Stimulated activated CD4-positive, alpha-beta T cell treated with anti-CD3 and anti-CD28 coated beads, Interleukin-15, amount 100 ng/mL, for 48 hours (primary cell): Measurements from ENCODE around the gene DNAH12.
"Not testable (repeated sequence)": the region's sequence is repeated elsewhere in the genome, so short reads cannot be mapped to it uniquely, and the experiment has no call there.

Experiments used
- DNase-seq, 2 donors: peaks; one replicate each; pipeline ENCODE4 v3.0.0-alpha.2; 2020; ENCODE audit warnings: low read depth in 2 of 2

DNAH12 gene

DNA sequence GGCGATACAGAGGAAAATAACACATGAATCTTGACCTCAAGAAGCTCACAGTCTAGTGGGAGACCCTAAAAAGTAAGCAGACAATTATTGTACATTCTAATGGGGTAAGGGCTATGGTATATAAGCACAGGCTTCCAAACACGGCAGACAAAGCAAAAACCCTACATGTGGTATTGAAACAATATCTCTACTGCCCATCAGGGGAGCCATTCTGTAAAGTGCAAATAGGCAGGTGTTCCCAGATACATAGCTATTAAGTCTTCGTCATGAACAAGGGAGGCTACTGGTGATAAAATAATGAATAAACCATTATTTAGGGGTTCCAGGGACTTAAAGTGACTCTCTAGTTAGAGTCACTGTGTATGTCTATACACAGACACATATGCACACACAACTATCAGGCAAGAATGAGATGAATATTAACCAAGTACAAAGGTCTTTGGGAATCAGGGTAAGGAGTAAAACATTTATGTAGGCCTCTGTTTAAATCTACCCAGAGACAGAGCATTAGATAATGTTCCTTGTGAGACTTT lies 213.0 kb downstream of the DNAH12 start:
- no peak for DNase-seq

DNA sequence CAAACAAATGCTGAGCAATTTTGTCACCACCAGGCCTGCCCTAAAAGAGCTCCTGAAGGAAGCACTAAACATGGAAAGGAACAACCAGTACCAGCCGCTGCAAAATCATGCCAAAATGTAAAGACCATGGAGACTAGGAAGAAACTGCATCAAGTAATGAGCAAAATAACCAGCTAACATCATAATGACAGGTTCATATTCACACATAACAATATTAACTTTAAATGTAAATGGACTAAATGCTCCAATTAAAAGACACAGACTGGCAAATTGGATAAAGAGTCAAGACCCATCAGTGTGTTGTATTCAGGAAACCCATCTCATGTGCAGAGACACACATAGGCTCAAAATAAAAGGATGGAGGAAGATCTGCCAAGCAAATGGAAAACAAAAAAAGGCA lies 217.6 kb downstream of the DNAH12 start:
- DNase-seq = not testable (repeated sequence)

DNA sequence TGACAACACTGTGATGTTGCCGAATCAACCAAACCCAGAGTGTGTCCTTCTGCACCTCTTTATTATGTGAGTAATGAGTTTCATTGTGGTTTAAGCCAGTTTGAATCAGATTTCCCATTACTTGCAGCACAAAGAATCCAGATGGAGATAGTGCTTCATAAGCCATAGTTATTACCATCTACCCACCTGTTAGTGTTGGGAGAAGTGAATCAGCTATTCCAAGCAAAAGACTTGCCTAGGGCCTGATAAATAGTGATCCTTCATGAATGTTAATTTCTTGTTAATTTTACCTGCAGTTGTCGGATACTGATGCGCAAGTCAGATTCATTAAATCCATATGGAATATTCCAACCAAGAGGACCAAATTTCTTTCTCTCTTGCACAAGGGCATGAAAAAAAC lies 229.9 kb downstream of the DNAH12 start:
- DNase-seq = no peak

DNA sequence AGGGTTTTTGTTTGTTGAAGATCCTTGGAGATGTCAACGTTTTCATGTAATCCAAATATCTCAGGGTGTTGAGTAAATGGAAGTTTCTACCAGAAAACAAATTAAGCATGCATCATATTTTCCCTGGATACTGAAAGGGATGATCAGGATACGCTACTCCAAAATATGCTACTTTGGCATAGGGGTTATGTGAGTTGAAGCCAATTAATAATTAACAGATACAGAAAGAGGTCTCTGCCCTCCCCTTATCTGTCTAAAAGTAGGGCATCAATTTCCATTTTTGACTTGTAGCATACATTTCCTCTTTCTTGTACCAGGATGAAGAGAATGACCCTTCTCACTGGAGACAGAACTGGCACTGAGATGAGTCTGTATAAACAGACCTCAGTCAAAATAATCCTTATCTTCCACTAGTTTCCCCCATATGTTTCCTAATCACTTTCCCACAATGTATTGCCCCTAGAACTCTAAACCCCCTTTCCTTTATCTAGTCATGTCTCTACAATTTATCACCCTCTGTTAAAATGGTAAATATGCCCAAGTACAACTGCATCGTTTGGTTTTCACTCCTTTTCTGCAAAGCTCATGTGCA lies 234.3 kb downstream of the DNAH12 start:
- no peak for DNase-seq

DNA sequence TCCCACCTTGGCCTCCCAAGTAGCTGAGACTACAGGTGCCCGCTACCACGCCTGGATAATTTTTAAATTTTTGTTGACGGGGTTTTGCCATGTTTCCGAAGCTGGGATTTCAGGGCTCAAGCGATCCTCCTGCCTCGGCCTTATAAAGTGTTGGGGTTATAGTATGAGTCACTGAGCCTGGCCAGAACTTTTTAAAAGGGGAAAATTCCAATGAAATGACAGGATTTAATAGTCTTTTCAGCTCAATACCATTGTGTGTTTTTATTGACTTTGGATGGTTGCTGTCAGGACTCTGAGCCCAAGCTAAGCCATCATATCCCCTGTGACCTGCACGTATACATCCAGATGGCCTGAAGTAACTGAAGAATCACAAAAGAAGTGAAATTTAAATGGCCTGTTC lies 240.6 kb downstream of the DNAH12 start:
- not testable (repeated sequence) for DNase-seq

DNA sequence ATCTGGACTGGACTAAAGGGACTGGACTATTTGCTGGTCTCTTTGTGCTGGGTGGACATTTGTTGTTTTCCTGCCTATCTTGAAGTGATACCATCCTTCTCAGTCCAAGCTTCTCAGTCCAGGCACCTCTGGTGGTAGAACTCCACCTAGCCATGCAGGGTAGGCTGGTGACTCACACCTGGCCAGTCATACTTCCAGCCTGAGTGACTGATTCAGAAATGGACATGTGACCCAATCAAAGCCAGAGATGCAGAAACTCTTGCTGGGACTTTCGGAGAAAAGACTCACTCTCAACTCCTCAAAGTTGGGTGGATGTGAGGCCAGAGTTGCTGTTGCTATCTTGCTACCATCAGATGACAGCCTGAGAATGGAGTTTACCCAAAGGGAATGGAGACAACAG lies 246.1 kb downstream of the DNAH12 start:
- peak in 1 of 2 donors; percentile 5 for DNase-seq

DNA sequence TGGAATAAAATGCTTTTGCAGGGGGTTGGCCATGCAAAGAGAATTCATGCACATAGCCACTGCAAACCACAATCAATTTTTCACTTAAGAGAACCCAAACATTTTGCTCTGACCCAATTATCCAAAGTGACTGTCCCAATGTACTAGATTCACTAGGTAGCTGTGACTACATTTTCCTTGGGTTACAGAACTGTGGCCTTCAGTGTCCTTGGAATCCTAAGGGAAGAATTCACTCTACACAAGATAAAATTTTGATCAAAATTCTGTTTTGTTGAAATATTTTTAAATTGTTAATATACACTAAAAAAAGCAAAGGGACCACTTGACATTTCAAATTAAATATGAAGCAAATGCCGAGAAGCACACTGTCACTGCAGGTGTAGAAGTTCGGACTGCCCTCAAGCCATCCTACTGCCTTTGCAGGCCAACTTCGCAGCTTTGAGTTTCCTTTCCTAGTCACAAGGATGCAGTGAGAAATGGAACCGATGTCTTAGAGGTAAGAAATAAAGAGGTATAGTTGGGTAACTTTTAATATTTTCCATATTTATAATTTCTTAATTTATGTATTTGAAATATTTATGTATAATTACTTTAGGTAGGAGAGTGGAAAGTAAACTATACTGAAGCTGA lies 251.1 kb downstream of the DNAH12 start:
- DNase-seq = no peak

DNA sequence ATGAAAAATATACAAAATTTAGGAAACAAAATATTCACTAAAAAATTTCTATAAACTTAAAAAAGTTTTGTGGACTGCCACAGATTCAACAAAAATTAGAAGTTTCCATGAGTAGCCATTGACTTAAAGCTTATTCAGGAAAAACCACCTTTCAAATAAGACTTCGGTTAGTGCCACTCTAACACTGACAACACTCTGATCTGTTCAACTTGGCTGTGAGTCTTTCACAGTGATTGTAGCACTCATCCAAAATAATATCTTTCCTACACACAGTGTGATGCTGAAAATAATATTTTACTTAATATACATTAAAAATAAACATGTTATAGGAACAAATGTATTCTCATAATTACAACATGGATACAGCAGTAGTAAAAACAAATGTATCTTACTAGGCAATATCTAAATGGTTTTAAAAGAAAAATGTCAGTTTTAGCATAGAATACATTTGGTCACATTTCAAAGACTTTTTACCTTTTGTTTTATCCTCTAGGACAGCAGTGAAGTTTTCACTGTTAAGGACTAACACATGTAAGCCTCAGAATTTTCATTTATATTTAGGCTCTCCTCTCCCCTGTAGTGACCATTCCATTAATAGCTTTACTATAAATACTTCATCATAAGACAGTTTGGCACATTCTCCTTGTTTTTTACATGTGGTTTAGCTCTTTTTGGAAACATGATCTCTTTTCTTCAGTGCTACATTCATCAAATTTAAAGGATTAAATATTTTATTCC lies 251.8 kb downstream of the DNAH12 start, which contains the start of gene ASB14:
ASB14 (minus strand) TSS at position 527 of the 738 bp plus-strand sequence. CDS start 652 bp downstream, outside the sequence.
- DNase-seq = no peak

DNA sequence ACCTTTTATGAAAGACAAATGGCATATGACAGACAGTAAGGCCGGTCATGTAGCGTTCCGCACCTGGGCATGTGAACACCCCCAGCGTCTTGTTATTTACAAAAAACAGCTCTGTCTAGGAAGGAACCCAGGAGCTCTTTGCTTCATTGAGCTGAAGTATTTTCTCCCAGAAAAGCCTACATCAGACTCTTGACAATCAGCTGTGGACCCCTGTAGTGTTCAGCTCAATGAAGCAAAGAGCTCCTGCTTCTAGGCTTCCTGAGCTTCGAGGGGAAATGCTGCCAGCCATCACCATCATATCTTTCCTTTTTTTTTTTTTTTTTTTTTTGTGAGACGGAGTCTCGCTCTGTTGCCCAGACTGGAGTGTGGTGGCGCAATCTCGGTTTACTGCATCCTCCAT lies 255.7 kb downstream of the DNAH12 start:
- DNase-seq = no peak

DNA sequence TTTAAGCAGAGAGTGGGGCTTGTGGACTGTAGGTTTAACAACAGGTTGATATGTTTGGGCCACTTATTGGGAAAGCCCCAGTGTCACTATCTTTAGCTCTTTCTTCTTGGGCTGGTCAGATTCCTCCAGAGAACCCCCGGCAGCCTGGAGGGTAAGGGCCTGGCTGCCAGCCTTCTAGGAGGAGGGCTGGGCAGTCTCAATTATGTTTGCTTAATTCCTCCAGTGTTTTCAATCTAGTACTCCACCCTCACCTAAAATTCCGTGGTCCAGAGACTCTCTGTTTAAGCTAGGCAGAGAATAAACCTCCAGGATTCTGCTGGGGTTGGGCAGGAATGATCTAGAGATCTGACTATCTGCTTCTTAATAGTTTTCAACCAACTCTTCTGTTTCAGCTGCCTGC lies 256.9 kb downstream of the DNAH12 start:
- DNase-seq = no peak

DNA sequence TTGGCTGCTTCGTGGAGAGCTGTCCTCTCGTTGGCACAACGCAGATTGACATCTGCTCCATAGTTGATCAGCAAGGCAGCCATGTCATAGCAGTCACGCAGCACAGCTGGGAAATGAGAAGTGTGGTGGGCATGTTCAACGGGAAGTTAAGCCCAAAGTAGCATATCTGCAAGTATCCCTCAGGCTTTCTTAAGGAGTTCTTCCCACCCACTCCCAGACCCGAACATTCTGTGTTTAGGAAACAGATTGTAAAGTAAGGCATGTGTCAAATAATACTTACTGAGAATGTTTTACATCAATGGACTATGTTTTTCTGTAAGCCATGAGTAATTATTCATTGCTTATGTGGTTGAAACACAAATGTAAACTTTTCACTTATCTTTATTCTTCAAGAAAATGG lies 260.8 kb downstream of the DNAH12 start:
- DNase-seq = no peak

DNA sequence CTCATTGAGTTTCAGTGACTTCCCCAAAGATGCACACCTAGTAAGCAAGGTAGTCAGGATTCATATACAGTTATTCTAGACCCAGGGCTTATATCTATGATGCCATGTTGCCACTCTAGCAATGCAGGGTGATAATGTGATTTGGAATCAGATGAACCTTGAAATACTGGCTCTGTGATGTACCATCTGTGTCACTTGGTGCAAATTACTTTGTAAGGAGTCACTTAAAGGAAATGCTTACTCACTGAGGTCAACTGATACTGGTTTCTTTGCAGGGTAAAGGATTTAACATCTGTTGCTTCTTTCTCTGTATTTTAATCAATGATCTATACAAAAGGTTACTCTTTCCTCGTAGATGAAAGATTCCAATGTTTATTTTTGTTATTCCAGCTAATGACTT lies 262.4 kb downstream of the DNAH12 start:
- no peak for DNase-seq

DNA sequence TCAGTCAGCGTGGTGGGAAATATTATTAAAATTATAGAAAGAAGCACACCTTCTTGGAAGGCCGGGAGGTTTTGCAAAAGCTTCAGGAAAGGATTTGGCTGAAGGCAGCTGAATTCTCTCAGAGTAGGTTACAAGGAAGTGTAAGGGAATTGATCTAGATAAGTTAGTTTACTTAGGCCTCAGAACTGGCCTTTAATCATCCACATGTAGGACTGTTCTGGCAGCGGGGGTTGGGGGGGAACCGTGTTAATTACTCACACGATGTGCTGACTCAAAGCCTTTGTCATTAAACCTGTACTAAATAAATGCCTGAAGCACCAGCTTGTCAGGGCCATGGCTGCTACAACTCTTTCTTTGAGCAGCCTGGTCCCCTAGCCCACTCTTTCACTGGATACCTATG lies 264.5 kb downstream of the DNAH12 start:
- no peak for DNase-seq

DNA sequence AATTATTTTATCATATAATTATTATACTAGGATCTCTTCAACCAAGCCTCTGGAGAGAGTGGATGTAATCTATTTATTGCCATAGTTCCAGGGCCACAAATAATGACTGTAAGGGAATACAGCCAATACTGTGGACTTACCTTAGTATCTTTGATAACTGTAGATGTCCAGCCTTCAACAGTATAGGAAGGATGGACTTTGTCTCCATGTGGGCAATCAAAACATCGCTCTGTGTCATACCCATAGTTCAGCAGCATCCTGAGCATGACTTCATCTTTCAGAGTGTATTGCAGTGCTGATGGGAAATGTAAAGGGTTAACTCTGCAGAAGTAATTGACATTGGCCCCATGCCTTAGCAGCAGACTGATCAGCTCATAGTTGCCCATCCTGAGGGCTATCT lies 265.9 kb downstream of the DNAH12 start:
- DNase-seq = no peak

DNA sequence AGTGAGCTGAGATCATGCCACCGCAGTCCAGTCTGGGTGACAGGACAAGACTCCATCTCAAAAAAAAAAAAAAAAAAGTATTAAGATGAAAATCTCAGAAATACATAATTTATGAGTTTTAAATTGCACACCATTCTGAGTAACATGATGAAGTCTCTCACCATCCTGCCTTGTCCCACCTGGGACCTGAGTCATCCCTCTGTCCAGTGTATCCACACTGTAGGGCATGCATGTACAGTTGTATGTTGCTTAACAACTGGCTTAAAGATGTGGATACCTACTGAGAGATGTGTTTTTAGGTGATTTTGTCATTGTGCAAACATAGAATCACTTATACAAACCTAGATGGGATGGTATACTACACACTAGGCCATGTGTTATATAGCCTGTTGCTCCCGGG lies 268.8 kb downstream of the DNAH12 start:
- no peak for DNase-seq

DNA sequence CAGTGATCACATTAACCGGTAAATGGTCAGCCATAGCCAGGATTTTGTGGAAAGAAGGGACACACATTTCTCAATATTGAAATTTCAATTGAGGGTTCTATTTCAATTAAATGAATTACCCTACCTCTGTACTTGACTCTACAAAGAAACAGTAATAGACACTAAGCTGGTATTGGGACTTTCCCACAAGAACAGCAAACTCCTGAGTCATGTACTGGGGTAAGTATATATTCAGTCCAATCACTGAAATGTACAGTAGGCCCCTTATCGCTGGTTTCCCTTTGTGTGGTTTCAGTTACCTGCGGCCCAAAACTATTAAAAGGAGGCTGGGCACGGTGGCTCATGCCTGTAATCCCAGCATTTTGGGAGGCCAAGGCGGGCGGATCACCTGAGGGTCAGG lies 269.3 kb downstream of the DNAH12 start:
- no peak for DNase-seq

DNA sequence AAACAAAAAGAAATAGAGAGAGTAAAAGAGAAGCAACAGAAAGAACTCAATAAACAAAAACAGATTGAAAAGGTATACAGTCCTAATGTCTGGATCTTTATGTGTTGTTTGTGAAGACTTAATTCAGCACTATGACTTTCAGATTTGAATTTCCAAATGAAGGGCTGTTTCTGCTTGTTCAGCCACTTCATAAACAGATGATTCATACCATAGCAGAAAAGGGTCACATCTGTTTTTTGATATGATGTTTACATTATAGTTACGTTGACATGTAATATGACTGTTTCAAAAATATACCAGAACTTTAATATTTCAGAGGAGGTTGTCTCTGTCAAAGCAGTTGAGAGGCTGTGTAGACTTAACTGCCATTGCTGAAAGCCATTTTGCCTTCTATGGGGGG lies 275.7 kb downstream of the DNAH12 start:
- DNase-seq = no peak

DNA sequence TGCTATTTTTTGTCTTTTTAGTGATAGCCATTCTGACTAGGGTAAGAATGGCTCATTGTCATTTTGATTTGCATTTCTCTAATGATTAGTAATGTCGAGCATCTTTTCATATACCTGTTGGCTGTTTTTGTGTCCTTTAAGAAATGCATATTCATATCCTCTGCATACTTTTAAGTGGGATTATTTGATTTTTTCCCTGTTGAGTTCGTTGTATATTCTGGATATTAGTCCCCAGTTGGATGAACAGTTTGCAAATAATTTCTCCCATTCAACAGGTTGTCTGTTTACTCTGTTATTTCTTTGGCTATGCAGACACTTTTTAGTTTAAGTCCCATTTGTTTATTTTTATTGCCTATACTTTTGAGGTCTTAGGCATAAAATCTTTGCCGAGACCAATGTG lies 282.2 kb downstream of the DNAH12 start:
- DNase-seq = no peak

DNA sequence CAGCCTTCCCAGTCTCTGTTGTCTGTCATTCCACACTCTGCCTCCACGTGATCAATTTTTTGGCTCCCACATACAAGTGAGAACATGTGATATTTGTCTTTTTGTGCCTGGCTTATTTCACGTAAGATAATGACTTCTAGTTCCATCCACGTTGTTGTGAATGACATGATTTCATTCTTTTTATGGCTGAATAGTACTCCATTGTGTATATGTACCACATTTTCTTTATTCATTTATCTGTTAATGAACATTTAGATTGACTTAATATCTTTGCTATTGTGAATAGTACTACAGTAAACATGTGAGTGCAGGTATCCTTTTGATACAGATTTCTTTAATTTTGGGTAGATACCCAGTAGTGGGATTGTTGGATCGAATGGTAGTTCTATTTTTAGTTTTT lies 283.0 kb downstream of the DNAH12 start:
- DNase-seq = no peak

DNA sequence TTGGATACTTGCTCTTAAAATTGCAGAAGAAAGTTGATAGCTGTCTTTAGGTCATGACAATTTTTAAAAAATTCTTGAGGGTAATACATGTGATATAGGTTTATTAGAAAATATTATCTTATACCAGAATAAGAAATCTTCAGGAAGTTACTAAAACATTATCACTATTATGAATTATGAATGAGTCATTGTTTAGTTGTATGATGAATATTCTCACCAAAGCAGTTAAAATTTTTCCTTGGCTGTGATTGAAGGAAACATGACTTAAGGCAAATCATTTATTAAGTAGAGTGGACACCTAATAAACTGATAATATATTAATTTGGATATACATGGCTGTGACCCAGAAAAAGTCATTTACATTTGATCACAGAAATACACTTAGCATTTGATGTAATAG lies 286.5 kb downstream of the DNAH12 start:
- no peak for DNase-seq

DNA sequence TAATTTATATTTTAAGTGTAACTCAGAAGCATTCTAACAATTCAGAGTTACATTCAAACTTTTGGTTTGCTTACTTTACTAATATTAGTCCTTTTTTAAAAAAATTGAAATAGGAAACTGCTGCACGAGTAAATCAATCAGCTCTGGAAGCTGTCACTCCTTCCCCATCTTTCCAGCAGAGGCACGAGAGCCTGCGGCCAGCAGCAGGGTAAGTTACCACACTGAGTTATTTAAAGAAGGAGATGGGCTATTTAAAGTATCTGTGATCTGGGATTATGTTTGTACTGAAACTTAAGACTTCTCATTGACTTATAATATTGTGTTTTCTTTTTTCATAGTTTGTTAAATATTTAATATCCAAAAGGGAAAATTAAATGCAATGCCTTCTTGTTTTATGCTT lies 287.3 kb downstream of the DNAH12 start:
- no peak for DNase-seq

DNA sequence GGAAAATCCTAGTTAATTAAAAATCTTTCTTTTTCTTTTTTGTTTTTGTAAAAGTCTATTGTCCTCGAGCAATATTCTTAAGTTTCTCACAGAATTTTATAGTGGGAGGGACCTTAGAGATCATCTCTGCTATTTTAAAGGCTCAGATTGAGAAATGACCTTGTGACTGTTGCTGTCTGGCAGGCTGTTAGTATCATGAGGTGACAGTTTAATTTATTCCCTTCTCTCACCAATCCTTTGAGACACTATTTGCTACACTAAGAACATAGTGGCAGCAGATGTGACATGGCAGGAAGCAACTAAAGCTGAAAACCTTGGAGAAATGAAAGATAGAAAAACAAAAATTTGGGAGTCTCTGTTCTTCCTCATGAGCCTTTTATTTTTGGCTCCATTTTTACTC lies 291.7 kb downstream of the DNAH12 start:
- DNase-seq = no peak

DNA sequence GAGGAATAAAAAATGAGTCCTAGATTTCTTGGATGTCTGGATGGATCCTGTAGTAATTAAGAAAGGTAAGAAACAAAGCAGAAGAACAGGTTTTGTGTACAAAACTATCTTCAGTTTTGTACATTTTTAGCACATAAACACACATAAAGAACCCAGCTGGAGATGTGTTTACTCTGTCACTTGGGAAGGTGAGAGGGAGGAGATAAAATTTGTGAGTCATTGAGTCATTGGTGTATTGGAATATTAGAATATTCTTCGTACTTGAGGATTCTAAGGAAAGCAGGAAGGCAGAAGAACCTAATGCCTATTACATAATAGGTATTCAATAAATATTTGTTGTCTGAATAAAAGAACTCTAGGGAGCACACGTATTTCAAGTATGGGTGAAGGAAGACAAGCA lies 299.2 kb downstream of the DNAH12 start:
- DNase-seq = no peak
